ENCODE data around the gene ALK.

GRCh38 chr2:29360016-29360784, 561.2 kb downstream of the ALK start:
- TF ChIP-seq CTCF (IDR thresholded peaks at IDR 0.05; ENCODE audit: low read length) (no peak), EZH2 (optimal IDR thresholded peaks at IDR 0.05; ENCODE audit: low read depth, low read length) (no peak), EZH2phosphoT487 (IDR thresholded peaks at IDR 0.05; ENCODE audit: low read length) (no peak)
